Measurements from ENCODE around the gene BAG2. TPM values are rescaled to one million over a fixed set of nuclear protein-coding genes. Genes with fewer than 3 reads are reported as not detected.

BAG2 gene
- total and polyA plus RNA-seq, 2 of the 13 experiments (the other 11 are each of a cell fraction or from before 2014, with no cell fraction given), result 5.7 to 15.1 TPM

DNA sequence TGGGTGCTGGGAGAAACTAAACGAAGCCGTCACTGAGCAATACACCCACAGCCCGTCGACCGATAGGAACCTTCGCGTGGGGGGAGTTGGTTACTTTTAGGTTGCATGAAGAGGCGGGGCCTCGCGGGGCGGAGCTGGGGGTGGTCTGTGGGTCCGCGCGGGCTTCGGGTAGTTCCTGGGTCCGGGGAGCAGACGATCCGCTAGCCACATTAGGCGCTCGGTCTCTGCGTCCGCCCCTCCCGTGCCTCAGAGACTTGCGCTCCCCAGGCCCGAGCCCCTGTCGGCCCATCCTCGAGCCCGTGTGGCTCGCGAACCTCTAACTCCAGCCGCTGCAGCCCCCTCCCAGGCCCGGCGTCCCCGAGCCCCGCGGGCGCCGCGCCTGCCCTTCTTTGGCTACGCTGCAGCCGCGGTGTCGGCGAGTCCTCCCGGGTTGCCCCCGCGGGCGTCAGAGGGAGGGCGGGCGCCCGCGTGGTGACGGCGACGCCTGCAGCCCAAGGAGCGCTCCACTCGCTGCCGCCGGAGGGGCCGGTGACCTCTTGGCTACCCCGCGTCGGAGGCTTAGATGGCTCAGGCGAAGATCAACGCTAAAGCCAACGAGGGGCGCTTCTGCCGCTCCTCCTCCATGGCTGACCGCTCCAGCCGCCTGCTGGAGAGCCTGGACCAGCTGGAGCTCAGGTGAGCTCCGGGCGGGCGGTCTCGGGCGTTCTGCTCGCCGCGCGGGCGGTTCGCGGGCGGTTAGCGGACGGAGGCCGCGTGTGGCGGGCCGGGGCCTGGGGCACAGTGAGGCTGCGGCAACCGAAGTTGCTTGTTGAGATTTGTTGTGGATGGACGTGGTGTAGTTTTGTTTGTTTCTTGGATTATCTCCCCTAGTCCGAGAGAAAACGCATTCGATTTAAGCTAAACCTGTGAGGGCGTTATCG lies at the start of gene BAG2 (continued):
- TF ChIP-seq, protein P1, sequence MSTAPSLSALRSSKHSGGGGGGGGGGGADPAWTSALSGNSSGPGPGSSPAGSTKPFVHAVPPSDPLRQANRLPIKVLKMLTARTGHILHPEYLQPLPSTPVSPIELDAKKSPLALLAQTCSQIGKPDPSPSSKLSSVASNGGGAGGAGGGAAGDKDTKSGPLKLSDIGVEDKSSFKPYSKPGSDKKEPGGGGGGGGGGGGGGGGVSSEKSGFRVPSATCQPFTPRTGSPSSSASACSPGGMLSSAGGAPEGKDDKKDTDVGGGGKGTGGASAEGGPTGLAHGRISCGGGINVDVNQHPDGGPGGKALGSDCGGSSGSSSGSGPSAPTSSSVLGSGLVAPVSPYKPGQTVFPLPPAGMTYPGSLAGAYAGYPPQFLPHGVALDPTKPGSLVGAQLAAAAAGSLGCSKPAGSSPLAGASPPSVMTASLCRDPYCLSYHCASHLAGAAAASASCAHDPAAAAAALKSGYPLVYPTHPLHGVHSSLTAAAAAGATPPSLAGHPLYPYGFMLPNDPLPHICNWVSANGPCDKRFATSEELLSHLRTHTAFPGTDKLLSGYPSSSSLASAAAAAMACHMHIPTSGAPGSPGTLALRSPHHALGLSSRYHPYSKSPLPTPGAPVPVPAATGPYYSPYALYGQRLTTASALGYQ (CRISPR knock-in tag; IDR thresholded peaks at IDR 0.05), result peak; percentile 79; the same call in 1 of the 2 replicates
- TF ChIP-seq ZNF720 (CRISPR knock-in tag; IDR thresholded peaks at IDR 0.05), result no peak
- peak; percentile 62 for TF ChIP-seq ZFP37 (CRISPR knock-in tag; IDR thresholded peaks at IDR 0.05; ENCODE audit: borderline replicate concordance)
- peak; percentile 94 for TF ChIP-seq REPIN1 (CRISPR knock-in tag; IDR thresholded peaks at IDR 0.05; ENCODE audit: borderline replicate concordance, low read depth)
- peak; percentile 42; the same call in 1 of the 2 replicates for TF ChIP-seq SP4 (CRISPR knock-in tag; IDR thresholded peaks at IDR 0.05)
- TF ChIP-seq TEAD3 (CRISPR knock-in tag; optimal IDR thresholded peaks at IDR 0.05; ENCODE audit: borderline replicate concordance), result peak; percentile 66
- TF ChIP-seq, protein P2, sequence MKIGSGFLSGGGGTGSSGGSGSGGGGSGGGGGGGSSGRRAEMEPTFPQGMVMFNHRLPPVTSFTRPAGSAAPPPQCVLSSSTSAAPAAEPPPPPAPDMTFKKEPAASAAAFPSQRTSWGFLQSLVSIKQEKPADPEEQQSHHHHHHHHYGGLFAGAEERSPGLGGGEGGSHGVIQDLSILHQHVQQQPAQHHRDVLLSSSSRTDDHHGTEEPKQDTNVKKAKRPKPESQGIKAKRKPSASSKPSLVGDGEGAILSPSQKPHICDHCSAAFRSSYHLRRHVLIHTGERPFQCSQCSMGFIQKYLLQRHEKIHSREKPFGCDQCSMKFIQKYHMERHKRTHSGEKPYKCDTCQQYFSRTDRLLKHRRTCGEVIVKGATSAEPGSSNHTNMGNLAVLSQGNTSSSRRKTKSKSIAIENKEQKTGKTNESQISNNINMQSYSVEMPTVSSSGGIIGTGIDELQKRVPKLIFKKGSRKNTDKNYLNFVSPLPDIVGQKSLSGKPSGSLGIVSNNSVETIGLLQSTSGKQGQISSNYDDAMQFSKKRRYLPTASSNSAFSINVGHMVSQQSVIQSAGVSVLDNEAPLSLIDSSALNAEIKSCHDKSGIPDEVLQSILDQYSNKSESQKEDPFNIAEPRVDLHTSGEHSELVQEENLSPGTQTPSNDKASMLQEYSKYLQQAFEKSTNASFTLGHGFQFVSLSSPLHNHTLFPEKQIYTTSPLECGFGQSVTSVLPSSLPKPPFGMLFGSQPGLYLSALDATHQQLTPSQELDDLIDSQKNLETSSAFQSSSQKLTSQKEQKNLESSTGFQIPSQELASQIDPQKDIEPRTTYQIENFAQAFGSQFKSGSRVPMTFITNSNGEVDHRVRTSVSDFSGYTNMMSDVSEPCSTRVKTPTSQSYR (CRISPR knock-in tag; IDR thresholded peaks at IDR 0.05; ENCODE audit: borderline replicate concordance), result peak; percentile 36; the same call in 1 of the 2 replicates
- TF ChIP-seq SOX13 (IDR thresholded peaks at IDR 0.05), result peak; percentile 10; the same call in 1 of the 2 replicates
- TF ChIP-seq SOX13 (CRISPR knock-in tag; conservative IDR thresholded peaks at IDR 0.05 in 1 of 2, IDR thresholded peaks at IDR 0.05 in 1 of 2), result peak in 1 of 2 experiments; percentile 46; a peak in 2 of 4 replicates
- TF ChIP-seq ZNF614 (CRISPR knock-in tag; IDR thresholded peaks at IDR 0.05; ENCODE audit: borderline replicate concordance), result peak; percentile 26
- peak; percentile 50; the same call in 1 of the 2 replicates for TF ChIP-seq RFX5 (IDR thresholded peaks at IDR 0.05; ENCODE audit: low read depth, low read length)
- no peak for TF ChIP-seq ZFP36 (IDR thresholded peaks at IDR 0.05; ENCODE audit: borderline replicate concordance, low read depth, low read length, partially characterized antibody)
- TF ChIP-seq ZNF781 (CRISPR knock-in tag; IDR thresholded peaks at IDR 0.05; ENCODE audit: borderline replicate concordance, not compliant biosample characterization), result no peak
- TF ChIP-seq MBNL3 (CRISPR knock-in tag; conservative IDR thresholded peaks at IDR 0.05), result no peak
- TF ChIP-seq ZNF749 (CRISPR knock-in tag; IDR thresholded peaks at IDR 0.05; ENCODE audit: borderline replicate concordance), result peak; percentile 83; the same call in 1 of the 2 replicates
- TF ChIP-seq KDM2A (CRISPR knock-in tag; IDR thresholded peaks at IDR 0.05; ENCODE audit: borderline replicate concordance, low read depth), result peak; percentile 96
- TF ChIP-seq, protein P3, sequence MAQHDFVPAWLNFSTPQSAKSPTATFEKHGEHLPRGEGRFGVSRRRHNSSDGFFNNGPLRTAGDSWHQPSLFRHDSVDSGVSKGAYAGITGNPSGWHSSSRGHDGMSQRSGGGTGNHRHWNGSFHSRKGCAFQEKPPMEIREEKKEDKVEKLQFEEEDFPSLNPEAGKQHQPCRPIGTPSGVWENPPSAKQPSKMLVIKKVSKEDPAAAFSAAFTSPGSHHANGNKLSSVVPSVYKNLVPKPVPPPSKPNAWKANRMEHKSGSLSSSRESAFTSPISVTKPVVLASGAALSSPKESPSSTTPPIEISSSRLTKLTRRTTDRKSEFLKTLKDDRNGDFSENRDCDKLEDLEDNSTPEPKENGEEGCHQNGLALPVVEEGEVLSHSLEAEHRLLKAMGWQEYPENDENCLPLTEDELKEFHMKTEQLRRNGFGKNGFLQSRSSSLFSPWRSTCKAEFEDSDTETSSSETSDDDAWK (CRISPR knock-in tag; IDR thresholded peaks at IDR 0.05), result no peak
- TF ChIP-seq, protein P4, sequence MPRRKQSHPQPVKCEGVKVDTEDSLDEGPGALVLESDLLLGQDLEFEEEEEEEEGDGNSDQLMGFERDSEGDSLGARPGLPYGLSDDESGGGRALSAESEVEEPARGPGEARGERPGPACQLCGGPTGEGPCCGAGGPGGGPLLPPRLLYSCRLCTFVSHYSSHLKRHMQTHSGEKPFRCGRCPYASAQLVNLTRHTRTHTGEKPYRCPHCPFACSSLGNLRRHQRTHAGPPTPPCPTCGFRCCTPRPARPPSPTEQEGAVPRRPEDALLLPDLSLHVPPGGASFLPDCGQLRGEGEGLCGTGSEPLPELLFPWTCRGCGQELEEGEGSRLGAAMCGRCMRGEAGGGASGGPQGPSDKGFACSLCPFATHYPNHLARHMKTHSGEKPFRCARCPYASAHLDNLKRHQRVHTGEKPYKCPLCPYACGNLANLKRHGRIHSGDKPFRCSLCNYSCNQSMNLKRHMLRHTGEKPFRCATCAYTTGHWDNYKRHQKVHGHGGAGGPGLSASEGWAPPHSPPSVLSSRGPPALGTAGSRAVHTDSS (CRISPR knock-in tag; conservative IDR thresholded peaks at IDR 0.05), result 0 out of 2 replicates have a peak, but pooled peaks have one; percentile 68
- peak; percentile 95 for TF ChIP-seq ZNF709 (CRISPR knock-in tag; IDR thresholded peaks at IDR 0.05)
- peak; percentile 64; the same call in 1 of the 2 replicates for TF ChIP-seq JUNB (CRISPR knock-in tag; IDR thresholded peaks at IDR 0.05; ENCODE audit: borderline replicate concordance)

Measured in HepG2 (cell line).